Ascending aorta (tissue), 2 donors: ENCODE results near the gene PLXNA1. TPM values are rescaled to one million over a fixed set of nuclear protein-coding genes. Genes with fewer than 3 reads are reported as not detected.
A peak's percentile ranks its signal among the peaks of the same experiment; 100 is the strongest.

Experiments used
- DNase-seq, 2 donors: peaks; one replicate each; pipeline ENCODE4 v3.0.0-alpha.2; 2019; ENCODE audit warnings: low spot score in 2 of 2
- H3K27ac ChIP-seq, 2 donors: fragments of 200-600 bp; sonication (generic); one replicate each; pipeline ENCODE4 v1.5.1; 2016 to 2017; ENCODE audit warnings: mild to moderate bottlenecking in 1 of 2
- H3K27me3 ChIP-seq: fragments of 200-600 bp; sonication (generic); one replicate; pipeline ENCODE4 v1.5.1; 2017
- H3K36me3 ChIP-seq, 2 donors: fragments of 200-600 bp; sonication (generic); one replicate each; pipeline ENCODE4 v1.5.1; 2016
- H3K4me1 ChIP-seq, 2 donors: fragments of 200-600 bp; sonication (generic); one replicate each; pipeline ENCODE4 v1.5.1; 2016 to 2017; ENCODE audit warnings: mild to moderate bottlenecking in 1 of 2
- H3K4me3 ChIP-seq, 2 donors: fragments of 200-600 bp; sonication (generic); one replicate each; pipeline ENCODE4 v1.5.1; 2016 to 2017; ENCODE audit warnings: mild to moderate bottlenecking in 1 of 2
- H3K9me3 ChIP-seq, 2 donors: fragments of 200-600 bp; sonication (generic); one replicate each; pipeline ENCODE4 v1.5.1; 2016
- CTCF ChIP-seq, 3 experiments: fragments of 200-600 bp in 2 of 3; fragments of 450-650 bp in 1 of 3; sonication (generic) in 2 of 3; IDR thresholded peaks; one replicate each; pipeline ENCODE4 v1.5.1; 2016 to 2019; ENCODE audit warnings: antibody characterized with exemption in 3 of 3, mild to moderate bottlenecking in 1 of 3, moderate library complexity in 1 of 3
- intact Hi-C: fragments of 100-400 bp; cut with DNase I; formaldehyde crosslinking; loops from one replicate; pipeline ENCODE4 v1.15.1; 2023
- total RNA-seq: library from RNA; depleted of rRNA; stranded (reverse); fragments of >200 nt; gene quantifications from one replicate; pipeline ENCODE4 v1.1.0, GENCODE V29; 2016

PLXNA1 gene
- total RNA-seq, 1 donor from 2014 or later: 79.8 TPM

DNA sequence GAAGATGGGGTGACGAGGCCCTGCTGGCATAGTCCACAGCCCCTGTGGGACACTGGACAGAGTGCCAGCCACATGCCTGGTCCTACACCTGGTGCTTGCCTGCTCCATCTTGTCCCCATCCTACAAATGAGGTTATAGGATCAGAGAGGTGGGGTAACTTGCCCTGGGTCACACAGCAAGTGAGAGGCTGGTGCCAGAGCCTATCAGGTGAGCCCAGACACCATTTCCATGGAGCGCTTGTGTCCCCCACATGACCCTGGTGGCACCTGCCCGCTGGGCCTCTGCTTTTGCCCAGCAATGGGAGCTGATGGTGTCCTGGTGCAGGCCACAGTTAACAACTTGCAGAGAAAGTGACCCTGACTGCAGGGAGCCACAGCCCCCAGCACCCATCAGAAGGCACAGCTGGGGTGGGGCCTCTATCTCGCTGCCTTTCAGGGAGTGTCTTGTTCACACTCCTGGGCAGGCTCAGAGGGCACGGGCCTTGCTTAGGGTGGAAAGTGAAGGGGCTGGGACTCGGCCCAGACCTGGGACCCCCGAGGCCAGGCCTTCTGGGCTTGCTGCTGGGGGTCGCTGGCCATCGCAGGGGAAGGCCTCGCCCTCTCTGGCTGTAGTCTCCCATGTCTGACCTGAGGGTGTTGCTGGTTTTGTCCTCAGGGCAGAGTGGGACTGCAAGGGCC is 7.2 kb downstream of the PLXNA1 start:
- peak overlapping the region; percentile 4 to 86 for H3K27ac ChIP-seq
- H3K36me3 ChIP-seq: peaks cover 28 to 35% of the 10 kb centered on the region in 2 donors
- DNase-seq: no peak
- TF ChIP-seq CTCF (IDR thresholded peaks at IDR 0.05): no peak
- no peaks in the 10 kb centered on the region for H3K27me3 ChIP-seq
- no peaks in the 10 kb centered on the region for H3K9me3 ChIP-seq
- H3K4me3 ChIP-seq: no peak overlapping the region
- H3K4me1 ChIP-seq: peaks cover 36 to 63% of the 10 kb centered on the region in 2 donors
- intact Hi-C loops: no loop called here

DNA sequence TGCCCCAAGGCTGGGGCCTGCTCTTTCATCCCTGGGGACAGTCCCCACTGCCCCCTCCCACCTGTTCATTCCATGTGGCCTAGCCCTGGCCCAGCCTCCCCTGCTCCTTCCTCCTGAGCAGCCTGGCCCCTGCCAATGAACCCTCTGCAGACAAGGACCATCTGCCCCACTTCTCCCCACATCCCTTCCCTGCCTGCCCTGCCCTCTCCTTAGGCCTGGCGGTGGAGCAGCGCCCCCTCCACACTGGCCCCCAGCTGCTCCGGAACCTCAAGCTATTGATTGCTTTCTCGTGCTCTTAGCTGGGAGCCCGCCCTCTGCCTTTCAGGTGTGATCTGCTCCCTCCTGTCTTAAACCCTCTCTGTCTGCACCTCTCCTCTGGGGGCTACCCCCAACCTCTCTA is 8.0 kb downstream of the PLXNA1 start:
- no peaks in the 10 kb centered on the region for H3K27me3 ChIP-seq
- TF ChIP-seq CTCF (IDR thresholded peaks at IDR 0.05): no peak
- no peak for DNase-seq
- no peak overlapping the region for H3K4me3 ChIP-seq
- H3K27ac ChIP-seq: peak overlapping the region; percentile 4 to 86
- no peaks in the 10 kb centered on the region for H3K9me3 ChIP-seq
- intact Hi-C loops: no loop called here
- H3K36me3 ChIP-seq: peaks cover 28 to 35% of the 10 kb centered on the region in 2 donors
- peaks cover 37 to 64% of the 10 kb centered on the region in 2 donors for H3K4me1 ChIP-seq

DNA sequence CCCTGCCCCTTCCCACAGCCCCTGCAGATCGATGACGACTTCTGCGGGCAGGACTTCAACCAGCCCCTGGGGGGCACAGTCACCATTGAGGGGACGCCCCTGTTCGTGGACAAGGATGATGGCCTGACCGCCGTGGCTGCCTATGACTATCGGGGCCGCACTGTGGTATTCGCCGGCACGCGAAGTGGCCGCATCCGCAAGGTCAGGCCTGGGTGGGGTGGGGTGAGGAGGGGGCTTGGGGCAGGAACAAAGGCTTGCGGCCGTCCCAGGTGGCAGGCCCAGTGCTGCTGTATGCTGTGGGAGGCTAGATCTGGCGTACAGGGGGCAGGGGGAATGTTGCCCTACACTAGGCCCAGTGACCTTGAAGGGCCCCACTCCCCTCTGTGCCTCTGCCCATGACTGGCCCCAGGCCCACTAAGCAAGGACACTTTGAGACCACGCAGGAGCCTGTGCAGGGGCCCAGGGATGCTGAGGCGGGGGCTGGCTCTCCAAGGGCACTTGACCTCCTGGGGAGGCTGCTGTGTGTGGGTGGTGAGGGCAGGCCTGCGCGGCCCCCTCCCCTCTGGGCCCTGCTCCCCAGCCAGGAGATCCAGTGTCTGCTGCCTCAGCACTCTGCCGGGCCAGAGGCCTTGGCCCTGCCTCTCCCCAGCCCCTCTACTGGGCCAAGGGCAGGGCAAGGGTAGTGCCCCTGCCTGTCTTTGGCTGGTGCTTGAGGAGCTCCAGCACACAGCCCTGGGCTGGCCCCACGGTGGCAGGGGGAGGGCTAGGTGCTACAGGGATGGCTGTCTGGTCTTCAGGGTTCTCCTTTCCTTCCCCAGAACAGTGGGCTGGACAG is 8.7 kb downstream of the PLXNA1 start:
- Histone ChIP-seq H3K36me3 (peaks cover 28 to 35% of the 10 kb centered on the region in 2 donors), H3K9me3 (no peaks in the 10 kb centered on the region), H3K4me1 (peaks cover 34 to 64% of the 10 kb centered on the region in 2 donors), H3K4me3 (peak overlapping the region in 1 of 2 donors; percentile 6), H3K27me3 (no peaks in the 10 kb centered on the region), H3K27ac (peak overlapping the region; percentile 86 to 91)
- no peak for TF ChIP-seq CTCF (IDR thresholded peaks at IDR 0.05)
- DNase-seq: no peak
- intact Hi-C loops: no loop called here

DNA sequence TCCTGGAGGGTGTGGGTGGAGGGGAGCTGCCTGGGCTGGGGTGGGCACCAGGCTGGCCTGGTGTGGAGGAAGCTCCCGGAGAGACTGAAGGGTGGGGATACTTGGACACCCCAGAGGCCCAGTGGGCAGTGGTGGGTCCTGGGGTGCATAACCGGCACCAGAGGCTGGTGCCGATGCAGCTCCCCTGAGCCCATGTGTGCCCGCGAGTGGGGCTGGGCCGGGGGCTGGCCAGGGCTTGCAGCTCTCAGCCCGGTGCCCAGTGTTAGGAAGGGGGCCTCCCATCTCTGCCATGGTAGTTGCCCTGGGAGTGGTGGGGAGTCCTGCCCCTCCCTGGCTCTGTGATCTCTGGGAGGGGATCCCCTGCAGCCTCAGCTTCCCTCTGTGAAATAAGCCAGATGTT is 9.3 kb downstream of the PLXNA1 start:
- TF ChIP-seq CTCF (IDR thresholded peaks at IDR 0.05): no peak
- DNase-seq: no peak
- peak overlapping the region; percentile 86 to 91 for H3K27ac ChIP-seq
- peaks cover 37 to 64% of the 10 kb centered on the region in 2 donors for H3K4me1 ChIP-seq
- no peaks in the 10 kb centered on the region for H3K27me3 ChIP-seq
- no peak overlapping the region for H3K4me3 ChIP-seq
- no peaks in the 10 kb centered on the region for H3K9me3 ChIP-seq
- H3K36me3 ChIP-seq: peaks cover 28 to 35% of the 10 kb centered on the region in 2 donors
- intact Hi-C loops: no loop called here

- H3K27me3 ChIP-seq: no peaks in the 10 kb centered on the region
- TF ChIP-seq CTCF (IDR thresholded peaks at IDR 0.05): no peak
- DNase-seq: no peak
- H3K4me1 ChIP-seq: peaks cover 37 to 65% of the 10 kb centered on the region in 2 donors
- H3K27ac ChIP-seq: peak overlapping the region; percentile 86 to 91
- H3K4me3 ChIP-seq: no peak overlapping the region
- intact Hi-C loops: no loop called here
- peaks cover 28 to 35% of the 10 kb centered on the region in 2 donors for H3K36me3 ChIP-seq
- no peaks in the 10 kb centered on the region for H3K9me3 ChIP-seq
Measured at GRCh38 chr3:126992776-126993175, 9.9 kb downstream of the PLXNA1 start.
